ENCODE results near the gene BIN1. TPM values are rescaled to one million over a fixed set of nuclear protein-coding genes. Genes with fewer than 3 reads are reported as not detected.
"Not testable (repeated sequence)": the region's sequence is repeated elsewhere in the genome, so short reads cannot be mapped to it uniquely, and the experiment has no call there.

BIN1 gene
- total RNA-seq, 1 donor from 2014 or later, result 50.2 TPM

GRCh38 chr2:127032621-127033020, 74.3 kb downstream of the BIN1 start:
- Mint-ChIP-seq H3K36me3 (ENCODE audit: low read depth, unreplicated experiment) (no peaks in the 10 kb centered on the region), H3K27me3 (ENCODE audit: low read depth, unreplicated experiment) (peaks cover 1% of the 10 kb centered on the region), H3K9me3 (ENCODE audit: unreplicated experiment) (no peaks in the 10 kb centered on the region), H3K4me3 (ENCODE audit: unreplicated experiment) (no peak overlapping the region), H3K27ac (ENCODE audit: unreplicated experiment) (no peak overlapping the region), H3K4me1 (ENCODE audit: low read depth, unreplicated experiment) (no peaks in the 10 kb centered on the region)
- TF ChIP-seq EZH2 (IDR thresholded peaks at IDR 0.05; ENCODE audit: insufficient read depth, low read length) (no peak), CTCF (IDR thresholded peaks at IDR 0.05; ENCODE audit: insufficient read depth, low read depth, low read length) (no peak)
- Histone ChIP-seq H4K20me1 (ENCODE audit: insufficient read depth, low read length) (no peaks in the 10 kb centered on the region), H3K9me3 (ENCODE audit: insufficient read depth, low read depth, low read length) (no peaks in the 10 kb centered on the region), H3K27ac (ENCODE audit: low read depth, low read length) (no peak overlapping the region), H2AFZ (ENCODE audit: low read depth, low read length) (no peak overlapping the region), H3K79me2 (ENCODE audit: insufficient read depth, low read length) (no peaks in the 10 kb centered on the region), H3K9ac (ENCODE audit: low read length) (no peak overlapping the region), H3K27me3 (ENCODE audit: insufficient read depth, low read length) (no peaks in the 10 kb centered on the region), H3K36me3 (ENCODE audit: insufficient read depth, low read length) (no peaks in the 10 kb centered on the region), H3K4me2 (ENCODE audit: low read length) (no peak overlapping the region), H3K4me1 (ENCODE audit: insufficient read depth, low read length) (no peaks in the 10 kb centered on the region), H3K4me3 (ENCODE audit: insufficient read depth, low read depth, low read length) (no peak overlapping the region)
- peak; percentile 10 for DNase-seq (ENCODE audit: low read depth)
- no peak for FAIRE-seq

GRCh38 chr2:127029350-127030051, 77.5 kb downstream of the BIN1 start:
- FAIRE-seq (no peak), DNase-seq (ENCODE audit: low read depth) (no peak)
- peaks cover 7% of the 10 kb centered on the region for H3K4me1 ChIP-seq (ENCODE audit: insufficient read depth, low read length)
- no peak overlapping the region for H3K4me2 ChIP-seq (ENCODE audit: low read length)
- Mint-ChIP-seq H3K4me3 (ENCODE audit: unreplicated experiment) (no peak overlapping the region), H3K4me1 (ENCODE audit: low read depth, unreplicated experiment) (peaks cover 4% of the 10 kb centered on the region), H3K9me3 (ENCODE audit: unreplicated experiment) (no peaks in the 10 kb centered on the region), H3K36me3 (ENCODE audit: low read depth, unreplicated experiment) (no peaks in the 10 kb centered on the region), H3K27me3 (ENCODE audit: low read depth, unreplicated experiment) (no peaks in the 10 kb centered on the region), H3K27ac (ENCODE audit: unreplicated experiment) (no peak overlapping the region)
- no peaks in the 10 kb centered on the region for H3K9me3 ChIP-seq (ENCODE audit: insufficient read depth, low read depth, low read length)
- no peaks in the 10 kb centered on the region for H4K20me1 ChIP-seq (ENCODE audit: insufficient read depth, low read length)
- no peak overlapping the region for H3K9ac ChIP-seq (ENCODE audit: low read length)
- H3K27ac ChIP-seq (ENCODE audit: low read depth, low read length), result no peak overlapping the region
- H3K27me3 ChIP-seq (ENCODE audit: insufficient read depth, low read length), result no peaks in the 10 kb centered on the region
- no peak overlapping the region for H3K4me3 ChIP-seq (ENCODE audit: insufficient read depth, low read depth, low read length)
- no peaks in the 10 kb centered on the region for H3K79me2 ChIP-seq (ENCODE audit: insufficient read depth, low read length)
- TF ChIP-seq CTCF (IDR thresholded peaks at IDR 0.05; ENCODE audit: insufficient read depth, low read depth, low read length) (no peak), EZH2 (IDR thresholded peaks at IDR 0.05; ENCODE audit: insufficient read depth, low read length) (no peak)
- no peaks in the 10 kb centered on the region for H3K36me3 ChIP-seq (ENCODE audit: insufficient read depth, low read length)
- H2AFZ ChIP-seq (ENCODE audit: low read depth, low read length), result no peak overlapping the region

- H3K4me1 ChIP-seq (ENCODE audit: insufficient read depth, low read length); H2AFZ ChIP-seq (ENCODE audit: low read depth, low read length); H3K9ac ChIP-seq (ENCODE audit: low read length); FAIRE-seq; H3K4me1 Mint-ChIP-seq (ENCODE audit: low read depth, unreplicated experiment); H3K4me3 Mint-ChIP-seq (ENCODE audit: unreplicated experiment); H3K4me3 ChIP-seq (ENCODE audit: insufficient read depth, low read depth, low read length); H3K9me3 Mint-ChIP-seq (ENCODE audit: unreplicated experiment); H3K9me3 ChIP-seq (ENCODE audit: insufficient read depth, low read depth, low read length); DNase-seq (ENCODE audit: low read depth); H3K36me3 ChIP-seq (ENCODE audit: insufficient read depth, low read length); H3K27ac Mint-ChIP-seq (ENCODE audit: unreplicated experiment); H3K4me2 ChIP-seq (ENCODE audit: low read length); H3K27me3 ChIP-seq (ENCODE audit: insufficient read depth, low read length); H3K36me3 Mint-ChIP-seq (ENCODE audit: low read depth, unreplicated experiment); H3K79me2 ChIP-seq (ENCODE audit: insufficient read depth, low read length); H3K27me3 Mint-ChIP-seq (ENCODE audit: low read depth, unreplicated experiment); H4K20me1 ChIP-seq (ENCODE audit: insufficient read depth, low read length); H3K27ac ChIP-seq (ENCODE audit: low read depth, low read length): not testable (repeated sequence)
Observed at GRCh38 chr2:127028745-127029144, 78.2 kb downstream of the BIN1 start.

Measured in astrocyte (in vitro differentiated cells and primary cell).